Breast epithelium (tissue), 3 donors: ENCODE measurements around the gene XRRA1.

ENCODE experiments used
- CTCF ChIP-seq, 3 donors: fragments of 450-650 bp; IDR thresholded peaks; one replicate each; pipeline ENCODE4 v1.5.1; 2016 to 2017; ENCODE audit warnings: antibody characterized with exemption in 3 of 3, mild to moderate bottlenecking in 3 of 3, moderate library complexity in 3 of 3
- POLR2A ChIP-seq: fragments of 450-650 bp; IDR thresholded peaks from one replicate; pipeline ENCODE4 v1.6.1; 2016; ENCODE audit warnings: antibody characterized with exemption, mild to moderate bottlenecking, moderate library complexity
- POLR2AphosphoS5 ChIP-seq, 3 donors: sonication (generic); formaldehyde crosslinking; IDR thresholded peaks; one replicate each; pipeline ENCODE4 v1.6.1; 2017; ENCODE audit warnings: antibody characterized with exemption in 3 of 3

GRCh38 chr11:74847895-74848294 lies 101.0 kb downstream of the XRRA1 start:
- TF ChIP-seq CTCF (IDR thresholded peaks at IDR 0.05) (no peak), POLR2A (no peak), POLR2AphosphoS5 (IDR thresholded peaks at IDR 0.05) (no peak)
